HG03469 (cell line): Measurements from ENCODE around the gene CERS3.

ENCODE experiments used
- ATAC-seq: cut with Tn5 transposase; IDR thresholded peaks from one replicate; pipeline ENCODE4 v1.9.1; 2021; ENCODE audit warnings: mild to moderate bottlenecking, moderate library complexity, moderate number of reproducible peaks; ENCODE audit not compliant: unreplicated experiment

Gene CERS3

DNA sequence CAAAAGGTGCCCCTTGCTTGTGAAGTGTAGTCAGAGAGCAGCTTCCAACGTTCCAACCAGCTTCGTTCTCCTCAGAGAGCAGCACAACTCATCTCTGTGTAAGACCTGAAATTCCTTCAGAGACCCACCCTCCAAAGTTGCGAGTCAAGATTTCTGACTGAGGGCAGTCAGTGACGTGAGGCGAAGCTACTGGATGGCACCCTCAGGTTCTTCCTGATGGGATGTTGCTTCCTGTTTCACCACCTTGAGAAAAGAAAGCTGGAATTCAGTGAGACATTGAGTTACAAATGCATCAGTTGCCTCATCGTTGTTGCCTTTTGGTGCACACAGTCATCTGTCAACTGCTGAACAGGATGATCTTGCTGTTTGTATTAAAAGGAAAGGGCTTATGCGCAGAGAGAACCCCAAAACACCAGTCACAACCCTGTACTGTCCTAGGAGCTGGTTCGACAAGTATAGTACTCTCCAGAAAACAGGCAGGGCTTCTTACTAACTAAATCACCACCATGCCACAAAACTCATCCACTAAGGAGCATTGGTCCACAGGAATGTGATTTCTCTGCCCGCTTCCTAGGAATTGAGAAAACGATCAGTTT, at the start of gene CERS3:
CERS3 (minus strand) TSS at position 118 of the 596 bp plus-strand sequence. CDS start 27,101 bp downstream, outside the sequence.
- no peak for ATAC-seq

DNA sequence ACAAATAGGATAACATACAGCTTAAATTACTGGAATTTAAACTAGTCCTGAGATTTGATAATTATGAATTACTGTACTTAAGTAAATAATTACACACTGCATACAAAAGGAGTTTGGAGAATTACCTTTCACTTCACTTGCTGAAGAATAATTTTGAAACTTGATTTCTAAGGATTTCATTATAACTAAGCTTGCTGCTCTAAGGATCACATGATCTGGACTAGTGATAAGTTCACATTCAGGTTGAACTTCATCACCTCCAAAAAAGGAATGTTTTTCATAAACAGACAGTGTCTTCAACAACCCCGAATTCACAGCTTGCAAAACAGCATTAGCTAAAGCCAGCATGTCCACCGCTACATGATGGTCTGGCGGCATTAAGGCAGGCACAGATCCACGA, 44.8 kb upstream of the CERS3 start:
- ATAC-seq = no peak

DNA sequence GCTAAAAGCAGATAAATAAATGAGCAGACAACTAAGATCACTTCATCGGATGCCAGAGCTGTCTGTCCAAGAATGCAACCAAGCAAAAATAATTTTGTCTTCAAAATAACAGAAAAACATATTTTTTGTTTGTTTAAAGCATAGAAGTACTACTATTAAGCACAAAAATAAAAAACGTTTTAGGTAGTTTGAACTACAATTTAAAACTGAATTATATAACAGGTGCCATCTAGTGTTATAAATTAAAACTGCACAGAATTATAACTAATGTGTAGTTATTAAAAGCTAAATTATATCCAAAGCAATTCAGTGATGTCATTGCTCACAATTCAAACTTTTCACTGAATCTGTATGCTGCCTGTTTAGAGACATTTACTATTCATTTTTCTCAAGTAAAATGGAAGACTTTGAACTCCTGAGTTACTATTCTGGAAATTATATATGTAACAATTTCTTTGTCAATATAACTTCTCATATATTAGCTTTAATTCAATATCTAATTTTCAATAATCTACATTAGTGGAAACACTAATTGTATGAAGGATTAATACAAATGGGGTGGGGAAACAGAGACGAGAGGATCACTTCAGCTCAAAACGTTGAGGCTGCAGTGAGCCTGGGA, 43.7 kb upstream of the CERS3 start:
- no peak for ATAC-seq

DNA sequence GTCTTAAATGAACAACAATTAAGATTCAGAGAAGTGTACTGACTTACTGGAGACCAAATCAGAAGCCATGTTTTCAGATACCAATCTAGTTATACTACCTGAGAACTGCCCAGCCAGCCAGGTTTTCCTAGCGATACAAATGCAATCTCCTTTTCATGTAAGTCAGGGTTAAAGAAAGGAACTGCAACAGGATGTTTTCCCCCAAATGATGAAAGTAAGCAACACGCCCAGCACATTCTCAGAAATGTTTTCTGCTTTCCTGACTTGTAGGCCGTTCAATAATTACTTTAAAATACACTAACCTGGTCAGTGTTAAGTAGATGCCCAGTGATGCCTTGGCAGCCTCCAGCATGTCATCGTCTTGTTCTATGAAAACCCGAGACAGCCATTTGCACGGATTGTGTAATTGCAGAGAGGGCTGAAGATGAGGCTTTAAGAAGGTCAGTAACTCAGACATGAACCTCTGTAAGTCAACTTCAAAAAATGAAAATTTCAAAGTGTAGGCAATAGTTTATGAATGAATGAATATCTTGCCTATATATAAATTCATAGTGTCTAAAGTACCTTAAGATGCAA, 42.9 kb upstream of the CERS3 start:
- ATAC-seq = no peak

DNA sequence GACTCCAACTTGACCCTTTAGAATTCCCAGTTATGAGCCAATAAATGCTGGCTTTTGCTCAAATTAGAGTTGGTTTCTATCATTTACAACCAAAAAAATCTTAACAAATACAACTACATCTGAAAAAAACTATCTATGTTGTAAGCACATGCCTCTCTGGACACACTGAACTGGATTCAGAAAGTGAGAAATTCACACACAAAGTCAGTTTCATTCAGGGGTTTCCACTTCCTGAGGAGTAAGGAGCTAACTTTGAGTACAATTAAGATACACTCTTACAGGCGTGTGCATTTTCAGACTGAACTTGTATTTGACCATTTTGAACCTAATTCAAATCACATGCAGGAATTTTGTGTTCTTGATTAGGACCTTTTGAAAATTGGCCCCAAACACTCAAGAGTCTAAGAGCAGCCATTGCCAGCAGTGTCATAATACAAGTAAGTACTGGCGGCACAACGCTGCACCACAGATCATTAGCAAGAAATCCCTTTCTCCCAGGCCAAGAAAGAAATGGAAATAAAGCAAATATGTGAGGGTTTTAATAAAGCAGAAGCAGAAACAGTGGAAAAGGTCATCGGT, 42.1 kb upstream of the CERS3 start:
- no peak for ATAC-seq

DNA sequence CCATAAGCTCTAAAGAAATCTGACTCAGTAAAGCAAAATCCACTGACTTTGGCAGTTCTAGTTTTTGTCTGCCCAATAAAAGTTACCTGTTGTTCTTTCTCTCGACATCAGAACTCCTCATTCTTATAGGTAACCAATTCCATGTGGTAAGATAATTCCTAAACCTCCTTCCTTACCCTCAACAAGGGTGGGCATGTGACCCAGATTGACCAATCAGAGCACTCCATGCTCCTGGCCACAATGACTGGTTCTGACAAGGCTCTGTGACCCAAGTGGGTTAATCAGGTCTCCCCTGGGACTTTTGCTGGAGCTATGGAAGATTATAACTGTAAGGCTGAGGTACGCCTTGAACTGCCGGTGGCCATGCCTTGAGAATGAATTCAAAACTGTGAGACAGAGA, 41.5 kb upstream of the CERS3 start:
- ATAC-seq = no peak

DNA sequence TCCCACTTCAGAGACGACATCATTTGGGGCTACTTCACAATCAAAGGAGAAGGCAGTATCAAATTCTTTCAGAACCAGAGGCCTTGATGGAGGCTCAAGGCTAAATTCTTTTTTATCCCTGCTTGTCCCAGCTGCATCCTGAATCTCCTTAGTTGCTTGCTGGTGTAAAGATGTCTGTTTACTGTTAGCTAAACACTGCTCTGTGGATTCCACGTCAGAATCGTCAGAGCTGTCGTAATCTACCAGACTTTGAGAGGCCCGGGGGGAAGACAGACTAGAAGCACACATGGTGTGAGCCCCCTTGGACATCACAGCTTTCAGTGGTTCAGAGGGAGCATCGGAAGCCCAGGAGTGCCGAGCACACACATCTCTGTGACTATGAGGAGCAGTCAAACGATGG, 40.6 kb upstream of the CERS3 start:
- no peak for ATAC-seq

DNA sequence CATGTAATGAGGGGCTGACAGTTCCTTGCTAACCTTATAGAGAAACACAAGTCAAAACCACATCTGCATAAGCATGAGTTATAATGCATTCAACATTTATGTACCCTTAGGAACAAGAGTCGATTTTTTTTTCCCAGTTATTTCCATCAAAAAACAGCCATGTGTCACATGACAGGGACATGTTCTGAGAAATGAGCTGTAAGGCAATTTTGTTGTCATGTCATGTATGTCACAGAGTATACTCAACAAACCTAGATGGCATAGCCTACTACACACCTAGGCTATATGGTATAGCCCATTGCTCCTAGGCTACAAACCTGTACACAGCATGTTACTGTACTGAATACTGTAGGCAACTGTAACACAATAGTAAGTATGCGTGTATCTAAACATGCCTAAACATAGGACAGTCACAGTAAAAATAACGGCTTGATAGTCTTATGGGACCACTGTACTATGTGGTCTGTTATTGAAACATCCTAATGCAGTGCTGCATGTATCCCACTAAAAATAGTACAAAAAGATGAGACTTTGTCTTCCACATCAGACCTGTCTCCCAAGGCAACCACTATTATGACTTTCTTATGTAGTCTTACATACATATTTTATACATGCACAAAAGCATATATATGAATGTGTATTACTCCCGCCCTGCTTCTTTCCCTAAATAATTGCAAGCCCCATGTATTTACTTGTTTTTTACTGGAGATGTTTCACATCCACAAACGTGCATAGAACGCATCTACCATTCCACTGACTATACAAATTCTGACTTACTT, 38.3 kb upstream of the CERS3 start:
- ATAC-seq = no peak

DNA sequence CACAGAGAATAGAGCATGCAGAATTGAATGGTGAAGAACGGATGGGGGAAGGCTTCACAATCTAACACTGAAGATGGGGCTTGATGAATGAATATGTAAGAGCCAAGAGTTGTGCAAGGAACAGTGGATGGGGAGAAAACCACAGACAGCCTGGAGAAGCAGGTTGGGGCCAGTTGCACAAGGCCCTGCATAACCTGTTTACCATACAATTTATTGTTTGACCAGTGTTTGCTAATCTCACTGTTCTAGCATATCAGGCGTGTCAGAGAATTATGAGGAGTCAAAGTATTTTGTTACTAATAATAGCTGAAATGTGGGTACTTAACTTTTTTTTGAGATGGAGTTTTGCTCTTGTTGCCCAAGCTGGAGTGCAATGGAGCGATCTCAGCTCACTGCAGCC, 36.8 kb upstream of the CERS3 start:
- ATAC-seq = no peak

DNA sequence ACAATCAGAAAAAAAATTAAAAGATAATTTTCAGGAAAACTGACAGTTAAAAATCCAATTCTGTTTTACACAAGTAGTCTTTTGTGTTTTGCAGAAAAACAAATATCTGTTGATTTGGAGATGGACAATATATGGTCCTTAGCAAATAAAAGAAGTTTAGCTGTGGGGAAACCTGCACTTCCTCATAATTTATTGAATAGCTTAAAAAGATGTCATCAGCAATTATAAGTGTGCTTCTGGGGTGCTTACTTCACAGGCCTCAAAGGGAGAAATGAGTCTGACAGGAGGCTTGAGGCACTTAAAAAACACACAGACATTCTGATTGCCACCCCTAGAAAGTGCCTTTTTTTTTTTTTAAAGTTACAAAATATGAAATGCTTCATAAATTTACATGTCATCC, 31.6 kb upstream of the CERS3 start:
- ATAC-seq = no peak

DNA sequence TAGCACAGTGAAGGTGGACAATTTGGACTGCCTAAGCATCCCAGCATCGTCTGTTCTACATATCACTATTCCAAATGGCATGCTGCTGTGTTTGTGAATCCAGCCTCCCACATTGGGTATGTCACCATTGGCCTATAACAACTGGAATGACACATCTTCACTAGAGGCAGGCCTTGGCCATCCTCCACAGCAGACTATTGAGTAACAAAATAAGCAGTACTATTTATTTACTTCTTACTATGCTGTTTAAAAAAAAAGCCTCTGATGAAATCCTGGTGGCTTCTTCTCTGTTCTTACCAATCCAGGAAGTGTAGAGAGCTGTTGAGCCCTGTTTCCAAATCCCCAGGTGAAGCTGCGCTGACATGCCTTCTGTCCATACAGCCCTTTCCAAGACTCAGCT, 30.6 kb upstream of the CERS3 start:
- ATAC-seq = no peak

DNA sequence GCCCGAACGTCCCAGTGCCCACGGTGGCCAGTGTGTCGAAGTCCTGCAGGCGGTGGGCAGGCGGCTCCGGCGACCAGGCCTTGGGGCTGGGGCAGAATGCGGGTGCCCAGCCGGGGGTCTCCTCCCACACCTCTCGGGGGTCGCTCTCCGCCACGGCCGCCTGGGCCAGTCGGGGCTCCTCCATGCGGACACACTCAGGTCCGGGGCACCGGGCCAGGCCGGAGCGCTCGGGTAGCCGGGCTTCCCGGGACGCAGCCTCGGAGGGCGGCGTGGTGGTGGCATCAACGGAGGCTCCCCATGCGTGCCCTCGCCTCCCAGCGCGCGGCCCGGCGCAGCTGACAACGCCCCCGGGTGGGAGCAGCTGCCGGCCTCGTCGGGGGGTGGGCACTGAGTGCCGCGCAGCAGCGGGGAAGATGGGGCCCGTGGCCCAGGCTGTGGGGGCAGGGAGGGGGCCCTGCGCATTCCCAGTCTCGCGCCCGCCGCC, 30.1 kb upstream of the CERS3 start:
- ATAC-seq = no peak

DNA sequence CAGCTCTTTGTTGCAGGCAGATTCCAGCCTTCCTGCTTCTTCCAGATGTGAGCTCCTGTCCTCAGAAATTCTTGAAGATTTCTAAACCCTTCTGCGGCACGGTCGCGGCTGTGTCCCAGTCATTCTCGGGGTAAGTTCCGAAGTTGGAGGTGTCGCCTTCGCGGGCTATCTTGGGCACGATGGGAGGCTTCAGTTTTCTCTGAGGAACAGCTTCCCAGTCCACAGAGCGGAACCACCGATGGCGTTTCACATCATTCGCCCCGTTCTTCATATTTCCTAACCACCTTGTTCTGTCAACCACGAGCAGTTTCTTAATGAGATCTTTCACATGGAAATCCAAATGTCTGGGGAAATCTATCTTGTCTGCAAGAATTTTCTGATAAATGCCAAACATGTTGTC, 24.7 kb upstream of the CERS3 start:
- ATAC-seq = no peak

DNA sequence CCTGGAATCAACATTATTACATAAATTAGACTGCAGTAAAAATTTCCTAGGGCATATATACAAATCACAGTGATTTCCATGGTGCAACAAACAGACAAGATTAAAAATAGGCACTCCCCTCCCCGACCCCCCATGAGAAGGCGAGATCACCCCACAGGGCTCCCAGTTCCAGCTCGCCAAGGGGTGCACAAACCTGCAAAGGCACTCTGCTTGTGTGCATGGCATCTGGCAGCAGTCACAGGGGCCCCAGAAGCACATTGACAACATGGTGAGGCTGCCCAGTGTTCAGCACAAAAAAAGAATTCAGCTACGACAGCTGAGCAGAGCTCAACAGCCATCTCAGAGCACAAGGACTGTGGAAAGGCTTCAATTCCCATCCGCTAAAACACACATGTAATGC, 19.2 kb upstream of the CERS3 start:
- ATAC-seq = no peak

DNA sequence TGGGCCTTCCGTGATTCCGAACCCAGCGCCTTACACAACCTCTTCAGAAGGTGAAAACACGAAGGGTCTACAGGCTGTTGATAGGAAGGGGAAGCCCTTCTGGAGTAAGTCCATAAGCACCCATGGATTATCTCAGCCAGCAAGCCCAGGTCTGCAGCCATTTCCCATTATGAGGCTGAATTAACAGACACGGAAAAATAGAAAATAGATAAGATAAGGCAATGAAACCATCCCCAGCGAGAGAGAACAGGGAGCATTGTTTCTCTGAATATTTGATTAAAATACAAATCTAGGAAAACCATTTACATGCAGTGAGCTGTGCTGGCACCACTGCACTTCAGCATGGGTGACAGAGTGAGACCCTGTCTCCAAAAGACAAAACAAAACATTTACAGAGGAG, 16.2 kb upstream of the CERS3 start:
- ATAC-seq = no peak

DNA sequence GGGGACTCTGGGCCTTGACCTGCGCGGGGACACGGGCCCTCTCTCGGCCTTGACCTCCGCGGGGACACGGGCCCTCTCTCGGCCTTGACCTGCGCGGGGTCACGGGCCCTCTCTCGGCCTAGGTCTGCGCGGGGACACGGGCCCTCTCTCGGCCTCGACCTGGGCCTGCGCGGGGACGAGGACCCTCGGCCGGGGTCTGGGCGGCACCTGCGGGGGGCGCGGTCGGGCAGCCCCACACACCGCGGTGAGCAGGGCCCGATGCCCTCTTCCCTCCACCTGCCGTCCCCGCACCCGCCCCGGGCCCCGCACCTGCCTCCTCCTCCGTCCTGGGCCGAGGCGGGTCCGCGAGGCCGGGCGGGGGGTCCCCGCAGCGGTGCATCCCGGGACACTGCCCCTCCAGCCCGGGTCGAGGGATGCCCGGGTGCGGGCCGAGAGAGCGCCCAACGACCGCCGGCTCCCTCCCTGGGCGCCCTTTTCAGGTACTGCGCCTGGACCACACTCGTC, 15.6 kb upstream of the CERS3 start:
- no peak for ATAC-seq

DNA sequence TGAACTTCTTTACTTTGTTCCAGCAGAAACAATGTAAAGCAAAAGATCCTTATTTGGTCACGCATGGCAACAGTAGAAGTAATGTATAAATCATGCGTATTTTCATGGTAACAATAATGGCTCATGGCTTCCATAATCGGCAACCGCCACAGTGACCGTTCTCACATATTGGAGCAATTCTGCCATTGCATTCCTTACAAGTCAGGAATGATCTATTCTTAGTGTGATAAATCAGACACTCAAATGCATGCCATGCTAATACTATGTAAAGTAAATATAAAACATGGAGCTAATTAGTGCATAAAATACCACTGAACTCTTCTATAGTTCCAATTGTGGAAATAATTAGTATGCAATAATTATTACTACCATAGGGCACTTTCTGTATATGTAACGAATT, 13.5 kb upstream of the CERS3 start:
- no peak for ATAC-seq

DNA sequence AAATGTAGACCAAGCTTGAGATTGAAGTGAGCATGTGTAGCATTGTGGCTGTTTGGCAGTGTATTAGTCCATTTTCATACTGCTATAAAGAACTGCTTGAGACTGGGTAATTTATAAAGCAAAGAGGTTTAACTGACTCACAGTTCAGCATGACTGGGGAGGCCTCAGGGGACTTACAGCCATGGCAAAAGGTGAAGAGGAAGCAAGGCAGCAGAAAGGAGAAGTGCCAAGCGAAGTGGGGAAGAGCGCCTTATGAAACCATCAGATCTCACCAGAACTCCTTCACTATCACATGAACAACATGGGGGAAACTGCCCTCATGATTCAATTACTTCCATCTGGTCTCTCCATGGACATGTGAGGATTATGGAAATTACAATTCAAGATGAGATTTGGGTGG, 8.6 kb upstream of the CERS3 start:
- peak; percentile 92 for ATAC-seq

DNA sequence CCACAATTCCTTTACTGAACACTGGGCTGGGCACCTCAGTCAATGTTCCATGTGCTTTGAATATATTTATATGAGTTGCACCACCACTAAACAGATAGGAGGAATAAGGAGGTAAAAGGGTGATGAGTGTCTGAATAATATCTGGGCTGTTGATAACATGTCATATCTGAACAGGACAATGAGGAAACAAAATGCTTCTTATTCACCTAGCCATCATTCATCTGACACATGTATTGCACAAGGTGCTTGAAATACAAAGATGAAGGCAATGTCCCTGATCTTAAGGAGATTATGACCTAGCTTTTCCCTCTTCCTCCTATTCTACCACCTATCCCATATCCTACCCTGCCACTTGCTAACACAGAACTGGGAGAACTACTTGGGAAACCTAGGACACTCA, 8.0 kb upstream of the CERS3 start:
- no peak for ATAC-seq

DNA sequence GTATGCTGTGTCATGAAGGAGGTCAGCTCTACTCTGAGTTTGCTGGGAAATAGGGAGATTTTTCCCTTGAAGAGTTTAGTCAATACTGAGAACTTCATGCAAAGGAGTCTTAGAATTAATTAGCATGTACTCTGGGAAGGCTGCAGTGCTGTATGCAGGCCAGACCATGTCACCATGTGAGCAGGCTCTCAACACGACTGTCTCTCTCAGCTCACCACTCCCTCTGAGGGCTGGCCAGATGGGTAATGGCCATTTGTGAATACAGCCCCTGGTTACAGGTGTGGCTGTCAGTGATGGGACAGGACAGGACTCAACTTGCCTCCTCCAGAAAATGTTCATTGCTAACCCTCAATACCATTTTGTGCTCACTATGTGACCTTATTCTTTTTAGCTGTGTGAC, 5.1 kb upstream of the CERS3 start:
- no peak for ATAC-seq

DNA sequence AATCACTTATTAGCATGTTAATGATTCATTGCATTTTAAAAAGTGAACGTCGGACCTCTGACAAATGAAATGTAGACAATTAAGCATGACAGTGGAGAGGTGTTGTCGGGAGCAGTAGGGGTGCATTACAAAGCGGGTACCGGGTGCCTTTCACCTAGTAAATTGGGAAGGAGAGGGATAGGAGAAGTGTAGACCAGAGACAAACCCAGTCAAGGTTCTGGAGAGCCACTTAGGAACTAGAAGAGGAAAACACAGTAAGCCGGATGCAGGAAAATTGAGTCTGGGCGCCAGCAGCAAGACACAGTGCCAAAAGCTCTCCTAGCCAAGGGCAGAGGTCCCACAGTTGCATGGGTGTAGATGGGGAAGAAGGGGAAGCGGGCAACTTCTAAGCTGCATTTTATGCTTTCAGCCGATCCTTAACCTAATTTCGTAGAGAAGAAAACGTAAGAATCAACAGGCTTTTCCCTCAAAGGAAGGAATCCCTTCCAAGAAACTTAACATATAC, 3.1 kb upstream of the CERS3 start:
- no peak for ATAC-seq
